GM18873 (cell line): ENCODE data around the gene PRDM7.

Experiments
- ATAC-seq: cut with Tn5 transposase; IDR thresholded peaks from one replicate; pipeline ENCODE4 v1.9.1; 2021; ENCODE audit warnings: mild to moderate bottlenecking, moderate library complexity, moderate number of reproducible peaks; ENCODE audit not compliant: unreplicated experiment, low FRiP score

The PRDM7 gene

GRCh38 chr16:90041896-90042473 is 35.1 kb downstream of the PRDM7 start:
- no peak for ATAC-seq

- no peak for ATAC-seq
These were observed 36.7 kb downstream of the PRDM7 start for GRCh38 chr16:90040152-90041023.

GRCh38 chr16:90037276-90037675 is 39.9 kb downstream of the PRDM7 start:
- ATAC-seq = no peak

- no peak for ATAC-seq
These were observed 41.2 kb downstream of the PRDM7 start for GRCh38 chr16:90035902-90036301.

GRCh38 chr16:90034504-90034903 is 42.6 kb downstream of the PRDM7 start:
- ATAC-seq = no peak

- ATAC-seq = no peak
These were observed 43.7 kb downstream of the PRDM7 start for GRCh38 chr16:90033387-90033786.

- no peak for ATAC-seq
These were observed 44.3 kb downstream of the PRDM7 start for GRCh38 chr16:90032674-90033331.

- ATAC-seq = no peak
These were observed 45.0 kb downstream of the PRDM7 start for GRCh38 chr16:90031931-90032673.

GRCh38 chr16:90031186-90031930 is 45.8 kb downstream of the PRDM7 start:
- ATAC-seq = no peak

GRCh38 chr16:90028985-90029384 is 48.1 kb downstream of the PRDM7 start:
- no peak for ATAC-seq

GRCh38 chr16:90027611-90028010 is 49.5 kb downstream of the PRDM7 start:
- no peak for ATAC-seq

GRCh38 chr16:90026135-90026534 is 51.0 kb downstream of the PRDM7 start:
- ATAC-seq = no peak

GRCh38 chr16:90023078-90023447 is 54.1 kb downstream of the PRDM7 start:
- no peak for ATAC-seq

- ATAC-seq = no peak
These were observed 54.7 kb downstream of the PRDM7 start for GRCh38 chr16:90022209-90023077.

- no peak for ATAC-seq
These were observed 56.2 kb downstream of the PRDM7 start for GRCh38 chr16:90020838-90021382.

GRCh38 chr16:90020260-90020837 is 56.8 kb downstream of the PRDM7 start:
- no peak for ATAC-seq

GRCh38 chr16:90019543-90020259 is 57.4 kb downstream of the PRDM7 start:
- no peak for ATAC-seq
